ENCODE measurements around the gene SEPSECS.

Gene SEPSECS

GRCh38 chr4:25157081-25157480, 3.2 kb downstream of the SEPSECS start:
- TF ChIP-seq, protein P1, sequence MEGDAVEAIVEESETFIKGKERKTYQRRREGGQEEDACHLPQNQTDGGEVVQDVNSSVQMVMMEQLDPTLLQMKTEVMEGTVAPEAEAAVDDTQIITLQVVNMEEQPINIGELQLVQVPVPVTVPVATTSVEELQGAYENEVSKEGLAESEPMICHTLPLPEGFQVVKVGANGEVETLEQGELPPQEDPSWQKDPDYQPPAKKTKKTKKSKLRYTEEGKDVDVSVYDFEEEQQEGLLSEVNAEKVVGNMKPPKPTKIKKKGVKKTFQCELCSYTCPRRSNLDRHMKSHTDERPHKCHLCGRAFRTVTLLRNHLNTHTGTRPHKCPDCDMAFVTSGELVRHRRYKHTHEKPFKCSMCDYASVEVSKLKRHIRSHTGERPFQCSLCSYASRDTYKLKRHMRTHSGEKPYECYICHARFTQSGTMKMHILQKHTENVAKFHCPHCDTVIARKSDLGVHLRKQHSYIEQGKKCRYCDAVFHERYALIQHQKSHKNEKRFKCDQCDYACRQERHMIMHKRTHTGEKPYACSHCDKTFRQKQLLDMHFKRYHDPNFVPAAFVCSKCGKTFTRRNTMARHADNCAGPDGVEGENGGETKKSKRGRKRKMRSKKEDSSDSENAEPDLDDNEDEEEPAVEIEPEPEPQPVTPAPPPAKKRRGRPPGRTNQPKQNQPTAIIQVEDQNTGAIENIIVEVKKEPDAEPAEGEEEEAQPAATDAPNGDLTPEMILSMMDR (IDR thresholded peaks at IDR 0.05; ENCODE audit: borderline replicate concordance, insufficient read depth, low read depth, low read length), result no peak
- no peak overlapping the region for H3K4me3 ChIP-seq (ENCODE audit: low read depth, low read length)

DNA sequence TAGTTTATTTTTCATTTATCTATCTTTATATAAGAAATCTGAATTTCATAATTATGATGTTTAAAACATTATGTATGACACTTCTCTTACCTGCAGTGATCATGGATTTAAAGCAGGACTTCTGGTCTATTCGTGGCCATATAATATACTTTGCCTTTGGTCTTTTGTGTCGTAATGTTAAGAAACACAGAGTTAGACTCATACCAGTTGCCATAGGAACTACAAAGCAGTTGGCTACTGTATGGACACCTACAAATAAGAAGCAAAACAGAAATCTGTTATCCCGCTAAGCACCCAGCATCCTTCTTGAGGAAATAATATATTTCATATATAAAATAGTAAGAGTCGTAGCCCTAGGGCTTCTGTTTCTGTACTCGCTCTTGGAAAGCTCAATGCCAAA, 4.3 kb downstream of the SEPSECS start:
- TF ChIP-seq, protein P1 (IDR thresholded peaks at IDR 0.05; ENCODE audit: borderline replicate concordance, insufficient read depth, low read depth, low read length), result no peak
- H3K4me3 ChIP-seq (ENCODE audit: low read depth, low read length), result no peak overlapping the region

GRCh38 chr4:25154594-25155265, 5.5 kb downstream of the SEPSECS start:
- H3K4me3 ChIP-seq (ENCODE audit: low read depth, low read length), result no peak overlapping the region
- TF ChIP-seq, protein P1 (IDR thresholded peaks at IDR 0.05; ENCODE audit: borderline replicate concordance, insufficient read depth, low read depth, low read length), result no peak

- TF ChIP-seq, protein P1 (IDR thresholded peaks at IDR 0.05; ENCODE audit: borderline replicate concordance, insufficient read depth, low read depth, low read length), result no peak
These were observed 14.2 kb downstream of the SEPSECS start for GRCh38 chr4:25146076-25146475.

DNA sequence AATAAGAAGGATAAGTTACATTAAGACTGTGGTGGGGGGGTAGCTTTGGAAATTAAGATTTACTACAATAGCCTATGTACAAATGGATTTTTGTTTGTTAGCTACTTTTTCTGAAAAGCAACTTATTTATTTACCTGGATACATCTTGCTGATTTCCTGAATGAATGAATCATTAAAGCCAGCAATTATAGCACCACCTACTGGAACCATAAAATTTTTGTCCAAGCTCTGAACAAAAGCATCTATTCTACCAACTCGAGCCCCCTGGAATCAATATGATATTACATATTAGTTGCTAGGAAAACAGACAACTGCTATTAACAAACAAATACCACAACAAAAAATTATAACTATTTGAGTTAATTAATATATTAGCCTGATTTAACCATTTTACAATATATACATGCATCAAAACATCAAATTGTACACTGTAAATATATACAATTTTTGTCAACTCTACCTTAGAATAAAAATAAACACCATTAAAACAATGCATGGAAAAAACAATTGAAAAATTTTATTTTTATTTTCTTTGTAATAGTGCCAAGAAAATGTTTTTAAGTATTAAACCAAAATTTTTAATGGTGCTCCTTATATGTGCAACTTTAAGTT, 15.3 kb downstream of the SEPSECS start:
- no peak overlapping the region for H3K4me3 ChIP-seq (ENCODE audit: low read depth, low read length)
- TF ChIP-seq, protein P1 (IDR thresholded peaks at IDR 0.05; ENCODE audit: borderline replicate concordance, insufficient read depth, low read depth, low read length), result peak; percentile 37; the same call in 1 of the 2 replicates

More at GRCh38 chr4:25146076-25146475, 14.2 kb downstream of the SEPSECS start:
- H3K4me3 ChIP-seq (ENCODE audit: low read depth, low read length), result no peak overlapping the region

GRCh38 chr4:25142468-25142867, 17.8 kb downstream of the SEPSECS start:
- TF ChIP-seq, protein P1 (IDR thresholded peaks at IDR 0.05; ENCODE audit: borderline replicate concordance, insufficient read depth, low read depth, low read length), result no peak

GRCh38 chr4:25141592-25141991, 18.7 kb downstream of the SEPSECS start:
- TF ChIP-seq, protein P1 (IDR thresholded peaks at IDR 0.05; ENCODE audit: borderline replicate concordance, insufficient read depth, low read depth, low read length), result no peak
- no peak overlapping the region for H3K4me3 ChIP-seq (ENCODE audit: low read depth, low read length)

More at GRCh38 chr4:25142468-25142867, 17.8 kb downstream of the SEPSECS start:
- no peak overlapping the region for H3K4me3 ChIP-seq (ENCODE audit: low read depth, low read length)
